Fibroblast of the aortic adventitia (primary cell): ENCODE results near the gene HS6ST1. TPM values are rescaled to one million over a fixed set of nuclear protein-coding genes. Genes with fewer than 3 reads are reported as not detected.
"Not testable (repeated sequence)": the region's sequence is repeated elsewhere in the genome, so short reads cannot be mapped to it uniquely, and the experiment has no call there.

Experiments
- DNase-seq: peaks from one replicate; pipeline ENCODE4 v3.0.0-alpha.2; 2010; ENCODE audit warnings: low read depth
- H3K4me3 ChIP-seq: 2 replicates; pipeline ENCODE4 v1.5.1; 2011; ENCODE audit warnings: low read depth, mild to moderate bottlenecking, control low read depth, low read length, moderate library complexity
- CTCF ChIP-seq: IDR thresholded peaks from 2 replicates; pipeline ENCODE4 v1.5.1; 2011; ENCODE audit warnings: mild to moderate bottlenecking, low read length, control low read depth, inconsistent platforms; ENCODE audit not compliant: insufficient read depth
- total RNA-seq: library from RNA; depleted of rRNA; stranded (reverse); fragments of >200 nt; gene quantifications from 2 replicates; pipeline ENCODE4 v1.2.3, GENCODE V29; 2012; ENCODE audit warnings: low replicate concordance

The HS6ST1 gene
- total RNA-seq, 1 donor, result 10.6 TPM

DNA sequence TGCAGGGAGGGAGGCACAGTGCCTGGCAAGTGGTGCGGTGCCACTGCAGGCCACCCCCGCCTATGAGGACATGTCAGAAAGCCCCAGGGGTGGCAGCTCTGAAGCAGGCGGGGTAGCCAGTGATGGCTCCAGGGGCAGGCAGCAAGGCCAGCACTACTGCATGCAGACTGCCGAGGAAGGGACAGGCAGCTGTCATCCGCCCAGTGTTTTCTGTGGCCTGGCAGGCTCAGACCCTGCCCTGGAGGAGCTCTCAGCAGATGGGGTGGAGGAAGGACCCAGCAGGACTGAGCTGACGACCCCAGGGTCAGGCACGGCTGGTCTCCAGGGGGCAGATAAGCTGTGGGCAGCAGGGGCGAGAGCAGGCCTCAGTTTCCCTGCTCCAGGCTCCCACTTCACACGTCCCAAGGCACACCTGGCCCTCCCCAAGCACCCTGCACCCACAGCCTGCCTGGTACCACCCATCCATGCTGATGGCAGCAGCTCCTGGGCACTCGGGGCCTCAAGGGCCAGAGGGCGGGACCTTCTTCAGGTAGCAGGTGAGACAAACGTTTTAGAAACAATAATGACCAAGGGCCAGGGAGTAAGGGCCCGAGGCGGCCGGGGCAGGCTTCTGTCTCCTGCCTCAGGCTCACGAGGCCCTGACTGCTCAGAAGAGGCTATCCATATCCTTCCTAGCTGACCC lies 48.5 kb downstream of the HS6ST1 start:
- no peak overlapping the region for H3K4me3 ChIP-seq
- no peak for DNase-seq

GRCh38 chr2:128269063-128269989 lies 49.3 kb downstream of the HS6ST1 start:
- TF ChIP-seq CTCF, result no peak
- no peak for DNase-seq
- no peak overlapping the region for H3K4me3 ChIP-seq

More for the DNA sequence above, 48.5 kb downstream of the HS6ST1 start:
- no peak for TF ChIP-seq CTCF

DNA sequence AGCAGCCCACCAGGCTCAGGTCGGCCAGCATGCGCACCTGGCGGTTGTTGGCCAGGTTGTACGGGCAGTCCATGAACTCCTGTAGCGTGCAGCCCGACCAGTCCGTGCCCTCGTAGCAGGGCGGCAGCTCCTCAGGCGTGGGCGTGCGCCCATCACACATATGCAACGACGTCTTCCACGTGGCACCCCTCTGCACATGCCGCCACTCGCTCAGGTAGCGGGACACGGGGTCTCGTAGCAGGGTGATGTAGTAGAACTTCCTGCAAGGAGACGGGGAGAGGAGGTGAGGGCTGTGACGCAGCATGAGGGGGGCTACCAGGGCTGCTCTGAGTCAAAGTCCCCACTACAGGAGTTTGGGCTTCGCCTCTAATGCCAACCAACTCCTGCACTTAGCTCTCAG lies 50.1 kb downstream of the HS6ST1 start:
- not testable (repeated sequence) for H3K4me3 ChIP-seq, DNase-seq

DNA sequence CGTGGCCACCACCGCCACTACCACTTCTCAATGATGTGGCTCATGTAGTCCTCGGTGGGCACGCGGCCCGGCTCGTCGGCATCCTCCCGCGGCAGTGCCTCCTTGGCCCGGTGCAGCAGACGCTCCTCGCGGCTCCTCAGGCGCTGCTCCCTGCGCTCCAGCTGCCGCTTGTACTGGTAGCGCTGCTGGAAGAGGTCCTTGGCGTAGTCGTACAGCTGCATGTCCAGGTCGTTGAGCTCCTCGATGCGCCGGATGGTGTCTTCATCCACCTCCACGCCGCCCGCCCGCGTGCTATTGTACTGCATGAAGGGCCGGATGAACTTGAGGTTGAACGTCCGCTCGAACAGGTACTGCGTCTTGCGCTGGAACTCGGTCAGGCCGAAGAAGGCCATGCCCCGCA lies 50.5 kb downstream of the HS6ST1 start:
- not testable (repeated sequence) for DNase-seq, H3K4me3 ChIP-seq

DNA sequence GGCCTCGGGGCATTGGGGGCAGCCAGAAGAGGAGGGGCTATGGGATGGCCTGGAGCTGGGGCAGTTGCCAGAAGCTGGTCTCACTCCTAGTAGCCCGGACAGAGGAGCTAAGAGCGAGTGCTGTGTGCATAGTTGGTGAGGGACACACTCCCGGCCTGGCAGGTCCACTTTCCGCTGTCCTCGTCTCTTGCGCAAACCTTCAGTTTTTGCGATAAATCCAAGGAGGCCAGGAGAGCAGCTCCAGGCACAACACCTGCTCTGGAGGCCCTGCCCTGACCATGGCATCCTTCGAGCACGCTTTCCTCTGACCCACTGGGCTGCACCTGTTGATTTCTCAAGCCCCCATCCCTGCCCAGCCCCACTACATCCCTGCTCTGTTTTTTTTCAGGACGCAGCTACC lies 51.0 kb downstream of the HS6ST1 start:
- not testable (repeated sequence) for H3K4me3 ChIP-seq, DNase-seq

DNA sequence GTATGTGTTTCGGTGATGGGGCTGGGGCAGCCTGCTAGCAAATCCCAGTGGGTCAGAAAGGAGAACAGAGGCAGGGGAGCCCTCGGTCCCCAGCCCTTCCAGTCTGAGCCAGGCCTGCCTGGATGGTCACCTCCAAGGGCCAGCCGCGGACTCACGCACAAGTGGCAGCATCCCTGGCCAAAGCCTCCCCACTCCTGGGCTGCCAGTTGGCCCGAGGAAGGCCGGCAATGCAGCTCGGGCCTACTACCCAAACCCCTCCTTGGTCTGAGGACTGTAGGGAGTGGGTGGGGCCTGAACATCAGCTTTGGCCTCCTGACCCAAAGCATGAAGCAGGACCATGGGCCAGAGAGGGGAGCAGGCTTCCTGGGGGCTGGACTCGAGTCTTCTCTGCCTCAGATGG lies 51.5 kb downstream of the HS6ST1 start:
- not testable (repeated sequence) for H3K4me3 ChIP-seq, DNase-seq

GRCh38 chr2:128266463-128266862 lies 52.2 kb downstream of the HS6ST1 start:
- DNase-seq, H3K4me3 ChIP-seq: not testable (repeated sequence)

GRCh38 chr2:128265608-128265993 lies 53.1 kb downstream of the HS6ST1 start:
- not testable (repeated sequence) for H3K4me3 ChIP-seq, DNase-seq

DNA sequence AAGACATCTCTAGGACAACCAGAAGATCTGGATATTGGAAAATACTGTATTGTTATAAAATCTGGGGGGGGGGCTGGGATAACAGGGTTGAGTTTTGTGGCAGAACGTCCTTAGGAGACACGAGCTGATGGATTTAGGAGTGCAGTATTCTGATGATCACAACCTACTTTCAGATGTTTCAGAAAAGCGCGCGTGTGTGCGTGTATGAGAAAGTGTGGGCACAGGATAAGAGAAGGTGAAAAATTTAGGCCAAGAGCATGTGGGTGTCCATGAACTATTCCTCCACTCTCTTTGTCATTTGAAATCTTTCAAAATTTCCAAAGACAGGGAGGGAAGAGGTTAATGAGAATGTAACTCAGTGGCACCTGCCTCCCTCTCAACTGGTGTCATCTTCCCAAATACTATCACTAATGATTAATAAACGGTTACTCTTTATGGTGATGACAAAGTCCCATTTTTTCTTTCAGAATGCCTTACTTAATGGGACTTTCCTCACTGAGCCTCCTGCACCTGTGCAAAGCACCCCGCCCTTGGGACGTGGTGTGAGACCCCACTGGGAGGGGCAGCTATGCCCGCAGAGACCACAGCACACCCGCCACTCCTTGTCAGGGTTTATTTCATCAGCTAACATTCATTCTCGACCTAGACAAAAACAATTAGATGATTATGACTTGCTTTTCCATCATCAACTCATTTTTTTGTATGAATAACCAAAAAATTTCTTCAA lies 53.6 kb downstream of the HS6ST1 start:
- TF ChIP-seq CTCF, result no peak
- no peak for DNase-seq
- no peak overlapping the region for H3K4me3 ChIP-seq

GRCh38 chr2:128263902-128264331 lies 54.8 kb downstream of the HS6ST1 start:
- H3K4me3 ChIP-seq, result no peak overlapping the region
- DNase-seq, result no peak
- TF ChIP-seq CTCF, result no peak
